ENCODE measurements around the gene P2RX4. TPM values are rescaled to one million over a fixed set of nuclear protein-coding genes. Genes with fewer than 3 reads are reported as not detected.

The P2RX4 gene
- total RNA-seq, 2 experiments from 2014 or later: 10.8 to 17.7 TPM

Other genes with a start within 250 kb of the P2RX4 start
- not detected in 2 replicates for gene HNF1A, start 231.6 kb upstream of the P2RX4 start, total RNA-seq (2014; rRNA removed; shearing (Covaris generic))
- not detected in 2 replicates for gene HNF1A, start 231.6 kb upstream of the P2RX4 start, total RNA-seq (2022)
- 24.7 and 30.0 TPM in 2 replicates for gene C12orf43, start 193.6 kb upstream of the P2RX4 start, total RNA-seq (2014; rRNA removed; shearing (Covaris generic))
- 18.0 and 21.4 TPM in 2 replicates for gene C12orf43, start 193.6 kb upstream of the P2RX4 start, total RNA-seq (2022)
- gene OASL, start 170.9 kb upstream of the P2RX4 start, total RNA-seq (2014; rRNA removed; shearing (Covaris generic)): 0.09 TPM in 1 of 2 replicates, not detected in the other
- 0.25 TPM in 1 of 2 replicates, not detected in the other for gene OASL, start 170.9 kb upstream of the P2RX4 start, total RNA-seq (2022)
- 0.13 and 0.33 TPM in 2 replicates for gene P2RX7, start 77.3 kb upstream of the P2RX4 start, total RNA-seq (2014; rRNA removed; shearing (Covaris generic))
- gene P2RX7, start 77.3 kb upstream of the P2RX4 start, total RNA-seq (2022): 0.26 and 0.48 TPM in 2 replicates
- 21.1 and 23.6 TPM in 2 replicates for gene CAMKK2, start 86.6 kb downstream of the P2RX4 start, total RNA-seq (2014; rRNA removed; shearing (Covaris generic))
- 27.6 and 28.8 TPM in 2 replicates for gene CAMKK2, start 86.6 kb downstream of the P2RX4 start, total RNA-seq (2022)
- gene ANAPC5, start 142.3 kb downstream of the P2RX4 start, total RNA-seq (2014; rRNA removed; shearing (Covaris generic)): 191 and 217 TPM in 2 replicates
- 186 and 193 TPM in 2 replicates for gene ANAPC5, start 142.3 kb downstream of the P2RX4 start, total RNA-seq (2022)
- 145 and 173 TPM in 2 replicates for gene RNF34, start 190.0 kb downstream of the P2RX4 start, total RNA-seq (2014; rRNA removed; shearing (Covaris generic))
- 85.4 and 87.8 TPM in 2 replicates for gene RNF34, start 190.0 kb downstream of the P2RX4 start, total RNA-seq (2022)